AG09309 (cell line): ENCODE results near the gene NFKBIA.
"Not testable (repeated sequence)": the region's sequence is repeated elsewhere in the genome, so short reads cannot be mapped to it uniquely, and the experiment has no call there.

ENCODE experiments used
- DNase-seq: peaks from one replicate; pipeline ENCODE4 v3.0.0-alpha.2; 2010; ENCODE audit warnings: low read depth
- H3K4me3 ChIP-seq: 2 replicates; pipeline ENCODE4 v1.5.1; 2011; ENCODE audit warnings: mild to moderate bottlenecking, low read depth, low read length, moderate library complexity; ENCODE audit not compliant: control insufficient read depth
- TF ChIP-seq, protein P1 (sequence below): IDR thresholded peaks from 2 replicates; pipeline ENCODE4 v1.5.1; 2011; ENCODE audit warnings: mild to moderate bottlenecking, low read depth, low read length, inconsistent platforms; ENCODE audit not compliant: insufficient read depth, control insufficient read depth; ENCODE audit errors: missing control alignments

The NFKBIA gene

DNA sequence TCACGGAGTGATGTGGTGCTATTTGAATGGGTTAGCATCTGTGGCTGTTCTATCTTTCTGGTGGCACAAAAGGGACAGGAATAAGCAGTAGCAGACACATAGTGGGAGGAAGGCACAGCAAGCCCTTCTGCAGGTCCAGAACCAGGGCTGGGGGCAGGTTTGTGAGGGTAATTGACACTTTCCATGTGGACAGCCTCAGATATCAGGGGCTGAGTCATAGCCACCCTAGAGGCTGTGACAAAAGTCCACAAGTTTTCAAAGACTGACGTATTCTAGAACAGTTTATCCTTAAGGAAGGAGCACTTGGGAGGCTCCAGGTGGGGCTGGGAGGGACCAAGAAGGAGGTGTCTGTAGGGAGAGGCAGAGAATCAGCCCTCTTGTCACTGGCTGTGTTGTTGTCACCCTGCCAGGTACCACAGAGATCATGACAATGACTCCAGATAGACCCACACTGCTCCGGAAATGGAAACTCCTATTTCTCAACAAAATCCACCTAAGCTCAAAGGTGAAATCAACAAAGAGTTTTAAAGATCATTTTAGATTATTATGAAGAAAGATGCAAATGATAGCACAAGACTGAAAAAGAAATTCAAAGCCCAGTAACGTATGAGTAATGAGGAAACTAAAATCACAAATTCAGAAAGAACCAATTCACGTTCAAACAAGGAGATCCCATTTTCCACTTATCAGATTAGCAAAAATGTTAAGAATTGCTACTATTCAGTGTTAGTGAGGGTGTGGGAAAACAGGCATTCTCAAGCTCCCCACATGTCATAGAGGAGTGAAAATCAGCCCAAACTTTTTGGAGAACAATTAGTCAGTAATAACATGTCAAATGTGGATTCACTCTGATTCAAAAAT, 48.3 kb downstream of the NFKBIA start:
- H3K4me3 ChIP-seq: no peak overlapping the region
- TF ChIP-seq, protein P1, sequence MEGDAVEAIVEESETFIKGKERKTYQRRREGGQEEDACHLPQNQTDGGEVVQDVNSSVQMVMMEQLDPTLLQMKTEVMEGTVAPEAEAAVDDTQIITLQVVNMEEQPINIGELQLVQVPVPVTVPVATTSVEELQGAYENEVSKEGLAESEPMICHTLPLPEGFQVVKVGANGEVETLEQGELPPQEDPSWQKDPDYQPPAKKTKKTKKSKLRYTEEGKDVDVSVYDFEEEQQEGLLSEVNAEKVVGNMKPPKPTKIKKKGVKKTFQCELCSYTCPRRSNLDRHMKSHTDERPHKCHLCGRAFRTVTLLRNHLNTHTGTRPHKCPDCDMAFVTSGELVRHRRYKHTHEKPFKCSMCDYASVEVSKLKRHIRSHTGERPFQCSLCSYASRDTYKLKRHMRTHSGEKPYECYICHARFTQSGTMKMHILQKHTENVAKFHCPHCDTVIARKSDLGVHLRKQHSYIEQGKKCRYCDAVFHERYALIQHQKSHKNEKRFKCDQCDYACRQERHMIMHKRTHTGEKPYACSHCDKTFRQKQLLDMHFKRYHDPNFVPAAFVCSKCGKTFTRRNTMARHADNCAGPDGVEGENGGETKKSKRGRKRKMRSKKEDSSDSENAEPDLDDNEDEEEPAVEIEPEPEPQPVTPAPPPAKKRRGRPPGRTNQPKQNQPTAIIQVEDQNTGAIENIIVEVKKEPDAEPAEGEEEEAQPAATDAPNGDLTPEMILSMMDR: no peak
- DNase-seq: no peak

DNA sequence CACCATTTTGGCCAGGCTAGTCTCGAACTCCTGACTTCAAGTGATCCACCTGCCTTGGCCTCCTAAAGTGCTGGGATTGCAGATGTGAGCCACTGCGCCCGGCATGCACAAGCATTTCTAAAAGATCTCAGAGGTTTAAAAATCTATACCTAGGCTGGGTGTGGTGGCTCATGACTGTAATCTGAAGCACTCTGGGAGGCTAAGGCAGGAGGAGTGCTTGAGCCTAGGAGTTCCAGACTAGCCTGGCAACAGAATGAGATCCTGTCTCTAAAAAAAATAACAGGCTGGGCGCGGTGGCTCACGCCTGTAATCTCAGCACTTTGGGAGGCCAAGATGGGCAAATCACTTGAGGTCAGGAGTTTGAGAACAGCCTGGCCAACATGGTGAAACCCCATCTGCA, 49.3 kb downstream of the NFKBIA start:
- not testable (repeated sequence) for H3K4me3 ChIP-seq, DNase-seq

DNA sequence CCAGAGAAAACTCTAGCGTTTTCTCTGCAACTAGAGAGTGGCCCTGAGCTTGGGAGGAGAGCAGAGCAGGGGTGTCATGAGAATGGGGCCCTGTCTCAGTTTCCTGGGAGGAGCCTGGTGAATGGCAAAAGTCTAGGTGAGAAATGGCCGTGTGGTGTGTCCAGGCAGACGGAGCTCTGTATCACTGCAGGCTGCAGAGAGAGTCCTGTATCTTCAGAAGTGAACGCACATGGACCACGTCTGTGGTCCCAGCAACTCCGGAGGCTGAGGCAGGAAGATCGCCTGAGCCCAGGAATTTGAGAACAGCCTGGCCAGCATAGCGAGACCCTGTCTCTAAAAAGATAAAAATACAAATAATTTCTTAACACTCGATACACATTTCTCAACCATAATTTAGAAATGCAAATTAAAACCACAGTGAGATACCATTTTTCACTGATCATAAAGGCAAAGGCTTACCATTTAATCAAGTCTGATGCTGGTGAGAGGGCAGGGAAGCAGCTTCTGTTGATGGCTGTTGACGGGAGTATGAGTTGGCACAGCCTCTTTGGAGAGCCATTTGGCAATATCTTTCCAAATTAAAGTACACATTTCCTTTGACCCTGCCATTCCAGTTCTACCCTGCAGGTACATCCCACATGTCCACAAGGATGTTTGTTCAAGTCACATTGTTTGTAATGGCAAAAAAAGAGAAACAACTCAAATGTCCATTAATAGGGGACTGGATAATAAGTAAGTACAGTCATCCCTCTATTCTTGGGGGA, 51.0 kb downstream of the NFKBIA start:
- no peak for DNase-seq
- TF ChIP-seq, protein P1: no peak
- H3K4me3 ChIP-seq: no peak overlapping the region

DNA sequence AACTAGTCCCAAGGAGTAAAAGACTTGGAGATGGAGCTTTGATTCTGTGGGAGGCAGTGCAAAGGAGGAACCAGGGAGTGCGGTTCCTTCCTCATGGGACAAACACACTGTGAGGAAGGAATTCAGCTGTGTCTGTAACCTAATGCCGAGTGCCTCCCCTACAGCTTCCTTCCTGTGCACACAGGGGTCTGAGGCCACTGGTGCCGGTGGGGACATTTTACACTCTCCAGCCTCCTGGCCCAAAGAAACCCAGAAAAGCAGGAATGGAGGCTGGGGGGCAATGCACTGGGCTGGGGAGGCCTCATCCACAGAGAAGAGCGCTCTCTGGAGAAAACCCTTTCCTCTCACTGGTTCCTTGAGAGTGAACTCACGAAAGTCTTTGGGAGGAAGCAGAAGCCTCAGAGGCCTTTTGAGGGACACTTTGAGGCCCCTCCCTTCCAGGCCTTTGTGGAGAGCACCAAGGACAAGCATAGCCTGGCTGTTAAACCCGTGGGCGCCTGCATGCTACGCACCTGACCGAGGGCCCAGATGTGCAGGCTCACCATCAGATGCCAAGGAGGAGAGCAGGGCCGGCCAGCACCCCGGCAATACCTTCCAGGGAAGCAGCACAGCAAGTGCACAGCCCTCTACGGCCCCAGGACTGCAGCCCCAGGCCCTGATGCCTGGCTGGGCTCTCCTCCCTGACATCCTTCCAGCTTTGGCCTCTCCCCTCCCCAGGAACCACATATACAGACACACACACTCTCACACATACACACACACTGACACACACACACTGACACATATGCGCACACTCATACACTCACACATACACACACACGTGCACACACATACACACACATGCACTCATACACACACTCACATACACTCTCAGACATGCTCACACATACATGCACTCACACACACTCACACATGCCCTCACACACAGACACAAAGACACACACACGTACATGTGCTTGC, 52.0 kb downstream of the NFKBIA start:
- TF ChIP-seq, protein P1: no peak
- no peak overlapping the region for H3K4me3 ChIP-seq
- no peak for DNase-seq

DNA sequence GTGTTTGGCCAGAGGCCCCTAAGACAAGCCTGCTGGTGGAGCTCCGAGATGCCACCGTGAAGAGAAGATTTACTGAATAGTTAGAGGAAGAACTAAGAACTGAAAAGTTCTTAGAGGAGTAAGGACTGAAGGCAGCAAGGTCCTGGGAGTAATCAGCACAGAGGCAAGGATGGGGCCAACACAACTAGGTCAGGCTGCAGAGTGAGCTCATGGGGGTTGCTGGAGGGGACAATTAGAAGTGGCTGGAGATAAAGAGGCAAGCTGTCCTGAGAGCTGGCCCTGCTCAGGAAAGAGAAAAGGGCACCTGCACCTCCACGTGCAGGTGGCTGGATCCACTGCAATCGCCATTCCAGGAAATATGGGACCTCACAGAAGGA, 52.7 kb downstream of the NFKBIA start:
- TF ChIP-seq, protein P1: no peak
- no peak overlapping the region for H3K4me3 ChIP-seq

More for the DNA sequence above, 52.7 kb downstream of the NFKBIA start:
- no peak for DNase-seq
